DOHH2 (cell line): ENCODE results near the gene NT5DC3.

Experiments used
- EZH2phosphoT487 ChIP-seq: fragments of 200-600 bp; sonication (generic); IDR thresholded peaks from 2 replicates; pipeline ENCODE4 v1.6.1; 2017; ENCODE audit warnings: borderline replicate concordance, mild to moderate bottlenecking, antibody characterized with exemption, low read length, moderate library complexity, mixed read lengths
- TF ChIP-seq, protein P1 (sequence below): fragments of 200-600 bp; sonication (generic); IDR thresholded peaks from one replicate; pipeline ENCODE4 v1.5.1; 2014; ENCODE audit warnings: antibody characterized with exemption, mild to moderate bottlenecking, low read depth, low read length; ENCODE audit not compliant: poor library complexity, severe bottlenecking

- TF ChIP-seq, protein P1, sequence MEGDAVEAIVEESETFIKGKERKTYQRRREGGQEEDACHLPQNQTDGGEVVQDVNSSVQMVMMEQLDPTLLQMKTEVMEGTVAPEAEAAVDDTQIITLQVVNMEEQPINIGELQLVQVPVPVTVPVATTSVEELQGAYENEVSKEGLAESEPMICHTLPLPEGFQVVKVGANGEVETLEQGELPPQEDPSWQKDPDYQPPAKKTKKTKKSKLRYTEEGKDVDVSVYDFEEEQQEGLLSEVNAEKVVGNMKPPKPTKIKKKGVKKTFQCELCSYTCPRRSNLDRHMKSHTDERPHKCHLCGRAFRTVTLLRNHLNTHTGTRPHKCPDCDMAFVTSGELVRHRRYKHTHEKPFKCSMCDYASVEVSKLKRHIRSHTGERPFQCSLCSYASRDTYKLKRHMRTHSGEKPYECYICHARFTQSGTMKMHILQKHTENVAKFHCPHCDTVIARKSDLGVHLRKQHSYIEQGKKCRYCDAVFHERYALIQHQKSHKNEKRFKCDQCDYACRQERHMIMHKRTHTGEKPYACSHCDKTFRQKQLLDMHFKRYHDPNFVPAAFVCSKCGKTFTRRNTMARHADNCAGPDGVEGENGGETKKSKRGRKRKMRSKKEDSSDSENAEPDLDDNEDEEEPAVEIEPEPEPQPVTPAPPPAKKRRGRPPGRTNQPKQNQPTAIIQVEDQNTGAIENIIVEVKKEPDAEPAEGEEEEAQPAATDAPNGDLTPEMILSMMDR, result no peak
- no peak for TF ChIP-seq EZH2phosphoT487
Observed at GRCh38 chr12:103785243-103786031, 55.6 kb downstream of the NT5DC3 start.
